Pons (tissue), 1 donor: ENCODE results near the gene MVB12B.
"Not testable (repeated sequence)": the region's sequence is repeated elsewhere in the genome, so short reads cannot be mapped to it uniquely, and the experiment has no call there.

Experiments
- DNase-seq: peaks from one replicate; pipeline ENCODE4 v3.0.0-alpha.2; 2016; ENCODE audit warnings: low spot score

The MVB12B gene

GRCh38 chr9:126326228-126327005 lies at the start of gene MVB12B:
TSS of gene MVB12B (plus strand) at chr9:126326829. CDS start at chr9:126326930, 101 bp downstream.
- no peak for DNase-seq

DNA sequence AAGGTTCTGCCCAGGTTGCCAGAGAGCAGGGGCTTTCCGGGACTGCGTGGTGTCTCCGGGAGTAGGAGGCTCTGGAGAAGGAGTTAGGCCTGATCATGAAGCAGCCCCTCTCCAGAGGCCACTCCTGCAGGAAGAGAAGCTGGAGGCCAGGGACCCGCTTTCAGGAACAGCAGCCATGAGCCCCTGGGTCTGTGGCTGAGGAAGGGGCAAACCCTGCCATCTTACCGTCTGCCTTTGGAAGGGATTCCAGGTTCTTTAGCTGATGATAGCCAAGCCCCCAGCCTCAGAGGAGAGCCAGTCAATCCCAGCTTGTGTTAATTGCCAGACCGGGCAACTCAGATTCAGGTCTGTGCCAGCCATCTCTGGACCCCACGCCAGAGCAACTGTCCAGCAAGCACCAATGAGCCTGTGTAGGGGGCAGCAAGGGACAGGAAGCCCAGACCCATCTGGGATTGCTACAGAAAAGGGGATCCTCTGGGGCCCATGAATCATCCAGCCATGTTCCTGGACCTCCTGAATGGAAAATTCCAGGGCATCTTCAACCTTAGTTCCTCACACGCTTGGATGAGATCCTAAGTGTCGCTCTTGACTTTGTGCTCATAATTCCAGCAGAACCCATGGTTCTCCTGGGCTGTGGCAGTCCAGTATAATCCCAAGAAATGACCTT lies 42.7 kb upstream of the MVB12B start:
- no peak for DNase-seq

DNA sequence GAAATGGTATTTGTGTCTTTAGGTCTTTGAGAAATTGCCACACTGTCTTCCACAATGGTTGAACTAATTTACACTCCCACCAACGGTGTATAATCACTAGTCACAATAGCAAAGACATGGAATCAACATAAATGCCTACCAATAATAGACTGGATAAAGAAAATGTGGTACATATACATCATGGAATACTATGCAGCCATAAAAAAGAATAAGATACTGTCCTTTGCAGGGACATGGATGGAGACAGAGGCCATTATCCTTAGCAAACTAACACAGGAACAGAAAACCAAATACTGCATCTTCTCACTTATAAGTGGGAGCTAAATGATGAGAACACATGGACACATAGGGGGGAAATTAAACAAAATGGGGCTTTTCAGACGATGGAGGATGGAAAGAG lies 41.0 kb upstream of the MVB12B start:
- DNase-seq = not testable (repeated sequence)

GRCh38 chr9:126287166-126287866 lies 39.3 kb upstream of the MVB12B start:
- DNase-seq = no peak

- DNase-seq = no peak
Measured at GRCh38 chr9:126290871-126291270, 35.8 kb upstream of the MVB12B start.

DNA sequence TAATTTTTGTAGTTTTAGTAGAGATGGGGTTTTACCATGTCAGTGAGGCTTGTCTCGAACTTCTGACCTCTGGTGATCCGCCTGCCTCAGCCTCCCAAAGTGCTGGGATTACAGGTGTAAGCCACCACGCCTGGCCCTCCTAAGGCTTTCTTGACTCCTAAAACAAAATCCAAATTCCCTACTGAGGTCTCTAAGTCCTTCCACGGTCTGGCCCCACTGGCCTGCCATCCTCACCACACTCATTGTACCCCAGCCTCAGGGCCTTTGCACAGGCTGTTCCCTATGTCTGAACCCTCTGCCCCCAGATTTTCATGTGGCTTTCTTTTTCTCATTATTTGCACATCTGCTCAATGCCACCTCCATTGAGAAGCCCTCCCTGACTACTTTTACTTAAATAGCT lies 34.7 kb upstream of the MVB12B start:
- no peak for DNase-seq

DNA sequence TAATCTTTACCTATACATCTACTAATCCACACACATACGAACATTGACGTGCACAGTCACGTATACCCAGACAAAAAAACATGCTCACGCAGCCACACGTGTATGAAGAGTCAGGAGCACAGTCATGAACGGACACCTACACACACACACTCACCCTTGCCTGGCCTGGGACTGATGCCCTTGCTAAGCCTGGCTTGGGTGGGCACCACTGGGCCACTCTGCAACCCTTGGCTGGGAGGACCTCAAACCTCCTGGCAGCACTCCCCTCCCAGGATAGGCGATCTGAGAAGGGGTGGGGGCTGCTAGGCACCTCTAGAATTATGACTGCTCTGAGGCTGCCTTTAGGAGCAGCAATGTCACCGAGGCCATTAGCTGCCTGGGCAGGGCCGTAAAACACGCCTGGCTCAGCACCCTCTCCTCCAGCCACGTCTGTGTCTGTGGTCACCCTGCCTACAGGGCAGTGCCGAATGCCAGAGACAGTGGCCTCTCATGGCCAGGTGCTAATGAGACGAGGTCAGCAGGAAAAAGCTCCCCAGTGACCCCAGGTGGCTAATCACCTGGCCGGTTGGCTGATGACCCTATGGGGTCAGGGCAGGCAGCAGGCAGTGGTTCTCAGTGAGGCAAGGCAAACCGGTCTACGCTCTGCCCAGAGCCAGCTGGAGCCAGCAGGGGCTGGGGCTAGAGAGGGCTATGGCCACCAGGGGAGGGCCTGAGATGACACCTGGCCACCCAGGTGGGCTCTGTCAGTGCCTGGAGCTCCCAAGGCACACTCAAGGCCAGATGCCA lies 33.7 kb upstream of the MVB12B start:
- no peak for DNase-seq

- DNase-seq = no peak
Measured at GRCh38 chr9:126293522-126293889, 33.1 kb upstream of the MVB12B start.

GRCh38 chr9:126294331-126295081 lies 32.1 kb upstream of the MVB12B start:
- no peak for DNase-seq

DNA sequence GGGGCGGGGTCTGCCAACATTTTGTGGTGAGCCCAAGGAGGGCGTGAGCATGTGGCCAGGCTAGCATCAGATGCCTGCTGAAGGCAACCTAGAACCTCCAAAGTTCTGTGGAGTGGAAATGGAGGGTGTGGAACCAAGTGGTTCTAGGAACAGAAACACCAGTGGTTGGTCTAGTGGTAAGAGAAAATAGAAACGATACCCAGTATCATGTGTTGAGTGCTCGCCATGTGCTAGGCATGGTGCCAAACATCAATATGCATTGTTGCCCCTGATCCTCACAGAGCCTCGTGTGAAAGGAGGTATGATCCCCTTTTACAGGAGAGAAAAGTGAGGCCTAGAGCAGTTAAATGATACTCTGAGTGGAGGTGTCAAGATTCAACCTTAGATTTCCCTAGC lies 31.5 kb upstream of the MVB12B start:
- no peak for DNase-seq

DNA sequence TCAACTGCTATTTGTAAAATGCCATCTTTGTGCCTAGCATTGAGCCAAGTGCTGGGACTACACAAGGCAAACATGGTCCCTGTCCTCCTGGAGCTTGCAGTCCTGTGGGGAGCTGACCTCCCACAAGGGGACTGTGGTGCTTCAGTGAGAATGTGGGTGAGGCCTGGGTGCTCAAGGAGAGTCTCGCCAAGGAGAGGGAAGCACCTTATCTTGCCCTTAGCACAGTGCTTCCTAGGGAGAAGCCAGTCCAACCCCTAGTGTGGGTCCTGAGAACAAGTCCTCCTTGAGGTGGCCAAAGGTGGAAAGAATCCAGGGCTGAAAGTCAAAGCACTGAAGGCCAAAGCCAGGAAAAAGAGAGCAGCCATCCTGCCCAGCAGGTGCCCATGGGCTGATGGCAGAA lies 31.1 kb upstream of the MVB12B start:
- DNase-seq = no peak

GRCh38 chr9:126295936-126296600 lies 30.6 kb upstream of the MVB12B start:
- DNase-seq = no peak

- no peak for DNase-seq
Measured at GRCh38 chr9:126296687-126297086, 29.9 kb upstream of the MVB12B start.

DNA sequence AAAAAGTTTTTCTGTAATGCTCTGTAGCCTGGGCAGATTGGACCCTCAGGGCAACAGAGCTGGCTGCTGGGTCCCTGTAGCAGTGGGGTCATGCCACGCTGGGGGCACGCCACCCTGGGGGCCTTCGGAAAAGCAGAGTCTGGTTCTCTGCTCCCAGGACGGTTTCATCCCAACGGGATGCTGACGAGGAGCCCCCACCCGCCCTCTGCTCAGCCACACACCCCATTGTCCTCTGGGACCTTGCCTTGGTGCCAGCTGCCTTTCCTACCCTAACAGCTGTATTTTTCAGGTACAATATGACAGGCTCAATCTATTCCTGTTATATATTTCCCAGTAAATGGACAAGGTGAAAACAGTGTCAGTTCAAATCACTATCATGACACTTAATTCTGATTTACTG lies 29.0 kb upstream of the MVB12B start:
- DNase-seq = no peak

DNA sequence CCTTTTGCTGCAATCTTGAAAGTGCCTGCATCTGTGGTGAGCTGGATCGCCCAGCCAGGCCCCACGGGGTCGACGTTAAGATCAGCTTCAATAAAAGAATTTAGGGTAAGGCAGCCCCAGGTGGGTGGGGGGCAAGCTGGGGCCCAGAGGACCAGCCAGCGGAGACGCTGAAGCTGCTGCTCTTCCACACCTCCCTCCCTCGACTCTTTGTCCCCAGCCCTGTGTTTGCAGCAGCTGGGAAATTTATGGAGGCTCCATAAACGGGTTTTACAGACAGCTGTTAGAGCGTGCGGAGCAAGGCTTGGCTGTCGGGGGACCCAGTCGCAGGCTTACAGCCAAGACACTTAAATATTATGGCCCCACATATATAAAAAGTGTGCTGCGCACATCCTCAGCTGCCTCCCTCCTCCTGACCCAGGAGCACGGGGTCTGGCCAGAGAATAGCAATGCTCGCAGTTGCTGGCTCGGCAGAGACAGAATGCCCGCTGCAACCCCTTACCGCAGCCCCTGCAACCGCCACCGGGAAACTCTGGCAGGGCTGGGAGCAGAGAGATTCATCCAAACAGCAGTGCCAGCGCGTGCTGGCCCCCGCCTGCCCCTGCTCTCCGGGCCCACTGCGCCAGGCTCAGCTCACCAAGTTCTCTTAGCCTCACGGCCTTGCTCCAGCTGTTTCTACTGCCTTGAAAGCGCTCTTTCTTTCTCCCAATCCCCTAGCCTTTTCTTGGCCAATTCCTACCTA lies 28.4 kb upstream of the MVB12B start:
- DNase-seq = peak; percentile 92

- DNase-seq = no peak
Measured at GRCh38 chr9:126299706-126300276, 26.8 kb upstream of the MVB12B start.

DNA sequence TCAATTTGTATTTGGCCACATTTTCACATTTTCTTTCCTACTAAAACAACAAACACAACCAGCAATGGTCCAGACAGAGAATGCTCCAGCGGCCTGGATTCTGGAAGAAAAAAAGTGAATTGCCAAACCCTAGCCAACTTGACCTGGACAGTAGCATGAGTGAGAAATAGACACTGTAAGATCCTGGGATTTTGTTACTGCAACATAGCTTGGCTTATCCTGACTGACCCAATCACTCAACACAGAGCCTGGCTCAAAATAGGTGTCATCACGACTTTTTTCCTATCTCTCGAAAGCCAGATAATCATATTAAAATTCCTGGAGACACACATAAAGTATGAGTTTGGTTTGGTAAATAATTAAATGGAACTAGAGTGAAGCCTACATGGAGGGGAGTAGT lies 25.4 kb upstream of the MVB12B start:
- no peak for DNase-seq

DNA sequence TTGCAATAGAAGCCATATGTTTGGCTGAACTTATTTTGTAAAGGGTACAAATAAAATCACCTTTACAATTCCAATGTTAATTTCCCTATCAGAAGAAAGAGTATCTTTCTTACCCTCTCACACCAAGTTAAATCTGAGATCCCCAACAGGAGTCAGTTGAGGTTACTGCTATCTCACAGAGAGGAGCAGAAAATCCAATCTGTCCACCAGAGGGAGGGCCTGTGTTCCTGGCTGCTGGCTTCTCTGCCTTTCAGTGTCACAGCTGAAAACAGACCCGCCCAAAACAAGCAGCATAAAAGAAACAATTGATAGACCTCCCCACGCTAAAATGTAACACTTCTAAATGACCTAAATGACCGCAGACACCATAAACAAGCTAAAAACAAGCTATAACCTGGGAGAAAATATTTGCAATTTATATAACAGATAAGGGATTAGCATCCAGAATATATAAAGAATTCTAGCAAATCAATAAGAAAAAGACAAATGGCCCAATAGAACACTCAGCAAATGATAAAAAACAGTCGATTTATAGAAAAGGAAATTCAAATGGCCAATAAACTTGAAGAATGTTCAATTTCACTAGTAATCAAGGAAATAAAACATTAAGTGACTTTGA lies 24.5 kb upstream of the MVB12B start:
- DNase-seq = peak; percentile 92

DNA sequence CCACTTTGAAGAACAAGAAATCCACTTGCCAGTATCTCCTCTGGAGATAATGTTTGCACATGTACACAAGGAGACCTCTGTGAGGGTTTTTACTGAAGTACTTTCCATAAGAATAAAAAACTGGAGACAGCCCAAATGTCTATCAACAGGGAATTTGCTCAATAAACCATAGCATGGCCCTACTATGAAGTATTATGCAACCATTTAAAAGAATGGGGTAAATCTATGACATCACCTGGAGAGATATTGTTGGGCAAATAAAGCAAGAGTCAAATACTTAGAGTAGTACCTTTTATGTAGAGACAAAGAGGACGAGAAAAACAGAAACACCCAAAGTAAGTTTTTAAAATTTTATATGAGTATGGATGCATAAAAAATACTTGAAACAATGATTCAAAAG lies 23.9 kb upstream of the MVB12B start:
- no peak for DNase-seq
